D721Med (cell line): Measurements from ENCODE around the gene TNFAIP1.

Experiments
- DNase-seq: peaks from one replicate; pipeline ENCODE4 v3.0.0; 2011; ENCODE audit warnings: low spot score; ENCODE audit not compliant: insufficient read length
- FAIRE-seq: peaks from 2 replicates; lab custom pipeline; 2011; peaks lifted over from hg19 to GRCh38; lab: Jason Lieb, UNC
- TF ChIP-seq, protein P1 (sequence below): IDR thresholded peaks from 2 replicates; pipeline ENCODE4 v1.5.1; 2012; ENCODE audit warnings: mild to moderate bottlenecking, control low read depth; ENCODE audit not compliant: insufficient read depth; ENCODE audit errors: missing control alignments

Gene TNFAIP1

DNA sequence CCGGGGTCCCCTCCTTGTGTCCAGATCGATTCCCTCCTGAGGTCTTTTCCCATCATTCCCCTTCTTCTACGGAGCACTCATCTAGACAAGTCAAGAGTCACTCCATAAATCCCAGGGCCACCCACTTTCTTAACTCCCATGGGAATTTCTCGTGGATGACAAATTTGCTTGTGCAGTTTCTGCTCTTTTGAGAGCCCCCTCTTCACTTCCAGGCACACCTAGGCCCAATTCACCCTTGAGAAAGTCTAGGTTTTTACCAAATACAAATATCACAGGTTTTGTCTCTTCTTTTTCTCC lies 22.3 kb downstream of the TNFAIP1 start:
- DNase-seq (no peak), FAIRE-seq (no peak)
- TF ChIP-seq, protein P1, sequence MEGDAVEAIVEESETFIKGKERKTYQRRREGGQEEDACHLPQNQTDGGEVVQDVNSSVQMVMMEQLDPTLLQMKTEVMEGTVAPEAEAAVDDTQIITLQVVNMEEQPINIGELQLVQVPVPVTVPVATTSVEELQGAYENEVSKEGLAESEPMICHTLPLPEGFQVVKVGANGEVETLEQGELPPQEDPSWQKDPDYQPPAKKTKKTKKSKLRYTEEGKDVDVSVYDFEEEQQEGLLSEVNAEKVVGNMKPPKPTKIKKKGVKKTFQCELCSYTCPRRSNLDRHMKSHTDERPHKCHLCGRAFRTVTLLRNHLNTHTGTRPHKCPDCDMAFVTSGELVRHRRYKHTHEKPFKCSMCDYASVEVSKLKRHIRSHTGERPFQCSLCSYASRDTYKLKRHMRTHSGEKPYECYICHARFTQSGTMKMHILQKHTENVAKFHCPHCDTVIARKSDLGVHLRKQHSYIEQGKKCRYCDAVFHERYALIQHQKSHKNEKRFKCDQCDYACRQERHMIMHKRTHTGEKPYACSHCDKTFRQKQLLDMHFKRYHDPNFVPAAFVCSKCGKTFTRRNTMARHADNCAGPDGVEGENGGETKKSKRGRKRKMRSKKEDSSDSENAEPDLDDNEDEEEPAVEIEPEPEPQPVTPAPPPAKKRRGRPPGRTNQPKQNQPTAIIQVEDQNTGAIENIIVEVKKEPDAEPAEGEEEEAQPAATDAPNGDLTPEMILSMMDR: no peak

- FAIRE-seq (no peak), DNase-seq (no peak)
- TF ChIP-seq, protein P1: no peak
Measured at GRCh38 chr17:28363186-28363585, 27.6 kb downstream of the TNFAIP1 start.

DNA sequence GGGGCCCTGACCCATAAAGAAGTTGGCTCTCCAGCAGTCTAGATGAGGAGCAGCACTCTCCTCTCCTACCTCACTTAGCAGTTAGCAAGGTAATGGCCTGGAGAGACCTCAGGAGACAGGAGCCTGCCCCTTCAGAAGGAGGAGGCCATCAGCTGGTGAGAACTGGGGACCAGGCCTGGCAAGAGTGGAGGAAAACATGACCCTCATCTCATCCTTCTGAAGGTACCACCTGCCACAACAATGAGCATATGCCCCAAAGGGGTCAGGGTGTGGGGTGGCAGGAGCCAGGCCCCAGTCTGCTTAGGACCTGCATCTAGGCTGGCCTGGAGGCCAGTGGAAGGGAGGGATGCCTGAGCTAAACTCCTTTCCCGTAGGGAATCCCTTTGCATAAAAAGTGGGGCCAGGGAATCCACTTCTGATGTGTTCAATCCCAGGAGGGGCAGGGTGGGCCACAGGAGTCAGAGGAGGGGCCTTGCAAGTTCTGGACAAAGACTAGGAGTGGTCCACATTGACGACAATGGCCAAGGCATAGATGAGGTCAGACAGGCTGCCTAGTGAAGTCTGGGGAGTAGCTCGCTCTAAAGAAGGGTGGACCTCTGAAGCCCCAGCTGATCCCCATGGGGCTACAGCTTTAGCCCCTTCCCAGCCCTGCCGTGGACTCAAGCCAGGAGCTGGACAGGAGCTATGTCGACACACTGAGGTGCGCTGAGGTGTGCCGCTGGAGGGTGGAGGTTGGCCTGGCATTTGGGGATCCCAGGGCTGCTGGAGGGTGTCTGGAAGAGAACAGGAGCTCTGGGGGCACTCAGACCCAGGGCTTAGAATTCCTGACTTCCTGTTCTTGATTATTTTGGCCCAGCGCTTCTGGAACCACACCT lies 28.5 kb downstream of the TNFAIP1 start:
- TF ChIP-seq, protein P1: no peak
- FAIRE-seq (no peak), DNase-seq (no peak)

GRCh38 chr17:28364665-28365363 lies 29.3 kb downstream of the TNFAIP1 start, which contains the start of gene SEBOX:
SEBOX (minus strand) TSS chr17:28365199; CDS start chr17:28365151, 48 bp downstream.
- DNase-seq (no peak), FAIRE-seq (no peak)
- TF ChIP-seq, protein P1: no peak

GRCh38 chr17:28365487-28365886 lies 29.9 kb downstream of the TNFAIP1 start:
- TF ChIP-seq, protein P1: no peak
- FAIRE-seq (no peak), DNase-seq (no peak)

- TF ChIP-seq, protein P1: no peak
- DNase-seq: no peak
- FAIRE-seq: no peak
Measured at GRCh38 chr17:28366605-28367004, 31.0 kb downstream of the TNFAIP1 start.
